HEK293T (cell line): Measurements from ENCODE around the gene PAOX.
"Not testable (repeated sequence)": the region's sequence is repeated elsewhere in the genome, so short reads cannot be mapped to it uniquely, and the experiment has no call there.

ENCODE experiments used
- BHLHE40 ChIP-seq: fragments of 450-650 bp; IDR thresholded peaks from 2 replicates; pipeline ENCODE4 v1.6.1; 2016; ENCODE audit warnings: mild to moderate bottlenecking, moderate library complexity, borderline replicate concordance
- CTBP1 ChIP-seq: fragments of 450-650 bp; IDR thresholded peaks from 2 replicates; pipeline ENCODE4 v1.6.1; 2016; ENCODE audit warnings: borderline replicate concordance
- ELF4 ChIP-seq: fragments of 450-650 bp; IDR thresholded peaks from 2 replicates; pipeline ENCODE4 v1.6.1; 2017; ENCODE audit warnings: antibody characterized with exemption
- FOXA1 ChIP-seq: fragments of 450-650 bp; IDR thresholded peaks from 2 replicates; pipeline ENCODE4 v1.6.1; 2016; ENCODE audit warnings: mild to moderate bottlenecking
- FOXK2 ChIP-seq: fragments of 450-650 bp; IDR thresholded peaks from 2 replicates; pipeline ENCODE4 v1.6.1; 2016; ENCODE audit warnings: mild to moderate bottlenecking
- FOXM1 ChIP-seq: fragments of 450-650 bp; IDR thresholded peaks from 2 replicates; pipeline ENCODE4 v1.6.1; 2017; ENCODE audit warnings: mild to moderate bottlenecking, borderline replicate concordance
- HDGF ChIP-seq: fragments of 450-650 bp; IDR thresholded peaks from 2 replicates; pipeline ENCODE4 v1.6.1; 2017; ENCODE audit warnings: antibody characterized with exemption, borderline replicate concordance
- LEF1 ChIP-seq: fragments of 450-650 bp; IDR thresholded peaks from 2 replicates; pipeline ENCODE4 v1.6.1; 2017; ENCODE audit warnings: mild to moderate bottlenecking, borderline replicate concordance
- NFRKB ChIP-seq: fragments of 450-650 bp; IDR thresholded peaks from 2 replicates; pipeline ENCODE4 v1.6.1; 2016; ENCODE audit warnings: mild to moderate bottlenecking, moderate library complexity
- PKNOX1 ChIP-seq: fragments of 450-650 bp; IDR thresholded peaks from 2 replicates; pipeline ENCODE4 v1.6.1; 2016
- SP1 ChIP-seq: fragments of 450-650 bp; IDR thresholded peaks from 2 replicates; pipeline ENCODE4 v1.6.1; 2017
- SUZ12 ChIP-seq: fragments of 450-650 bp; IDR thresholded peaks from 2 replicates; pipeline ENCODE4 v1.6.1; 2016; ENCODE audit warnings: mild to moderate bottlenecking
- TARDBP ChIP-seq: fragments of 450-650 bp; IDR thresholded peaks from 2 replicates; pipeline ENCODE4 v1.6.1; 2016
- ZNF384 ChIP-seq: fragments of 450-650 bp; IDR thresholded peaks from 2 replicates; pipeline ENCODE4 v1.6.1; 2016

GRCh38 chr10:133367461-133367860, 11.6 kb upstream of the PAOX start:
- TF ChIP-seq LEF1, BHLHE40, SUZ12, NFRKB, FOXK2, TARDBP, SP1, CTBP1, ELF4, ZNF384, FOXA1, PKNOX1, HDGF, FOXM1: not testable (repeated sequence)
